NT2/D1 (cell line): ENCODE measurements around the gene ZNF385B.

Experiments
- YY1 ChIP-seq: IDR thresholded peaks from 2 replicates; pipeline ENCODE4 v1.6.1; 2011; ENCODE audit not compliant: insufficient read length, insufficient read depth
- ZNF274 ChIP-seq: IDR thresholded peaks from 2 replicates; pipeline ENCODE4 v1.6.1; 2011; ENCODE audit warnings: mild to moderate bottlenecking, low read depth, low read length

- TF ChIP-seq YY1 (no peak), ZNF274 (no peak)
Observed at GRCh38 chr2:179646862-179647587, 214.4 kb downstream of the ZNF385B start.
